Osteocyte (in vitro differentiated cells): ENCODE data around the gene TBC1D1. TPM values are rescaled to one million over a fixed set of nuclear protein-coding genes. Genes with fewer than 3 reads are reported as not detected.

Experiments
- DNase-seq: peaks from one replicate; pipeline ENCODE4 v3.0.0; 2021; ENCODE audit warnings: mixed read lengths; ENCODE audit not compliant: unreplicated experiment; ENCODE audit errors: extremely low spot score
- H3K27ac Mint-ChIP-seq: one replicate; pipeline ENCODE4 v1.8.0; 2021; ENCODE audit warnings: mild to moderate bottlenecking, mixed read lengths; ENCODE audit not compliant: unreplicated experiment
- H3K27me3 Mint-ChIP-seq: one replicate; pipeline ENCODE4 v1.8.0; 2021; ENCODE audit warnings: mixed read lengths; ENCODE audit not compliant: unreplicated experiment
- H3K36me3 Mint-ChIP-seq: one replicate; pipeline ENCODE4 v1.8.0; 2021; ENCODE audit warnings: mixed read lengths; ENCODE audit not compliant: unreplicated experiment
- H3K4me1 Mint-ChIP-seq: one replicate; pipeline ENCODE4 v1.8.0; 2021; ENCODE audit warnings: mixed read lengths; ENCODE audit not compliant: unreplicated experiment
- H3K4me3 Mint-ChIP-seq: one replicate; pipeline ENCODE4 v1.8.0; 2021; ENCODE audit warnings: mild to moderate bottlenecking, moderate library complexity, mixed read lengths; ENCODE audit not compliant: unreplicated experiment
- H3K9me3 Mint-ChIP-seq: one replicate; pipeline ENCODE4 v1.8.0; 2021; ENCODE audit warnings: mixed read lengths; ENCODE audit not compliant: unreplicated experiment
- CTCF ChIP-seq: fragments of 200-600 bp; sonication (generic); IDR thresholded peaks from 2 replicates; pipeline ENCODE4 v1.5.0; 2021; ENCODE audit warnings: antibody characterized with exemption, mild to moderate bottlenecking, moderate library complexity
- total RNA-seq: library from RNA; stranded (reverse); gene quantifications from 2 replicates; pipeline ENCODE4 v1.2.1, GENCODE V29; 2021

TBC1D1 gene
- total RNA-seq, 1 donor from 2014 or later: 46.2 TPM

GRCh38 chr4:38177035-38177546, 286.2 kb downstream of the TBC1D1 start:
- TF ChIP-seq CTCF: no peak
- DNase-seq: no peak
- Mint-ChIP-seq H3K36me3 (no peaks in the 10 kb centered on the region), H3K4me1 (peaks cover 3% of the 10 kb centered on the region), H3K27me3 (no peaks in the 10 kb centered on the region), H3K27ac (no peak overlapping the region), H3K4me3 (no peak overlapping the region), H3K9me3 (no peaks in the 10 kb centered on the region)

GRCh38 chr4:38177641-38178391, 286.9 kb downstream of the TBC1D1 start:
- no peak for TF ChIP-seq CTCF
- no peak for DNase-seq
- H3K9me3 Mint-ChIP-seq: no peaks in the 10 kb centered on the region
- H3K27ac Mint-ChIP-seq: no peak overlapping the region
- H3K36me3 Mint-ChIP-seq: no peaks in the 10 kb centered on the region
- no peak overlapping the region for H3K4me3 Mint-ChIP-seq
- H3K4me1 Mint-ChIP-seq: peaks cover 3% of the 10 kb centered on the region
- H3K27me3 Mint-ChIP-seq: no peaks in the 10 kb centered on the region

- peaks cover 3% of the 10 kb centered on the region for H3K4me1 Mint-ChIP-seq
- H3K27ac Mint-ChIP-seq: no peak overlapping the region
- DNase-seq: no peak
- H3K9me3 Mint-ChIP-seq: no peaks in the 10 kb centered on the region
- no peaks in the 10 kb centered on the region for H3K36me3 Mint-ChIP-seq
- no peak for TF ChIP-seq CTCF
- H3K4me3 Mint-ChIP-seq: no peak overlapping the region
- no peaks in the 10 kb centered on the region for H3K27me3 Mint-ChIP-seq
Observed at GRCh38 chr4:38178392-38178995, 287.6 kb downstream of the TBC1D1 start.

- peak; percentile 92 for TF ChIP-seq CTCF
- DNase-seq: peak; percentile 87
- Mint-ChIP-seq H3K27ac (no peak overlapping the region), H3K27me3 (no peaks in the 10 kb centered on the region), H3K36me3 (no peaks in the 10 kb centered on the region), H3K4me1 (peaks cover 3% of the 10 kb centered on the region), H3K9me3 (no peaks in the 10 kb centered on the region), H3K4me3 (no peak overlapping the region)
Observed at GRCh38 chr4:38179690-38180377, 288.9 kb downstream of the TBC1D1 start.

GRCh38 chr4:38180456-38180855, 289.6 kb downstream of the TBC1D1 start:
- Mint-ChIP-seq H3K4me1 (peaks cover 3% of the 10 kb centered on the region), H3K27ac (no peak overlapping the region)

More at GRCh38 chr4:38180456-38180855, 289.6 kb downstream of the TBC1D1 start:
- no peak for TF ChIP-seq CTCF
- no peaks in the 10 kb centered on the region for H3K9me3 Mint-ChIP-seq
- no peak for DNase-seq
- H3K36me3 Mint-ChIP-seq: no peaks in the 10 kb centered on the region
- H3K27me3 Mint-ChIP-seq: no peaks in the 10 kb centered on the region
- no peak overlapping the region for H3K4me3 Mint-ChIP-seq
